ENCODE measurements around the gene AHCY.
"Not testable (repeated sequence)": the region's sequence is repeated elsewhere in the genome, so short reads cannot be mapped to it uniquely, and the experiment has no call there.

GRCh38 chr20:34242015-34242414, 61.1 kb downstream of the AHCY start:
- TF ChIP-seq, protein P1, sequence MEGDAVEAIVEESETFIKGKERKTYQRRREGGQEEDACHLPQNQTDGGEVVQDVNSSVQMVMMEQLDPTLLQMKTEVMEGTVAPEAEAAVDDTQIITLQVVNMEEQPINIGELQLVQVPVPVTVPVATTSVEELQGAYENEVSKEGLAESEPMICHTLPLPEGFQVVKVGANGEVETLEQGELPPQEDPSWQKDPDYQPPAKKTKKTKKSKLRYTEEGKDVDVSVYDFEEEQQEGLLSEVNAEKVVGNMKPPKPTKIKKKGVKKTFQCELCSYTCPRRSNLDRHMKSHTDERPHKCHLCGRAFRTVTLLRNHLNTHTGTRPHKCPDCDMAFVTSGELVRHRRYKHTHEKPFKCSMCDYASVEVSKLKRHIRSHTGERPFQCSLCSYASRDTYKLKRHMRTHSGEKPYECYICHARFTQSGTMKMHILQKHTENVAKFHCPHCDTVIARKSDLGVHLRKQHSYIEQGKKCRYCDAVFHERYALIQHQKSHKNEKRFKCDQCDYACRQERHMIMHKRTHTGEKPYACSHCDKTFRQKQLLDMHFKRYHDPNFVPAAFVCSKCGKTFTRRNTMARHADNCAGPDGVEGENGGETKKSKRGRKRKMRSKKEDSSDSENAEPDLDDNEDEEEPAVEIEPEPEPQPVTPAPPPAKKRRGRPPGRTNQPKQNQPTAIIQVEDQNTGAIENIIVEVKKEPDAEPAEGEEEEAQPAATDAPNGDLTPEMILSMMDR (conservative IDR thresholded peaks at IDR 0.05; ENCODE audit: low read depth, low read length), result not testable (repeated sequence)
- not testable (repeated sequence) for TF ChIP-seq EZH2 (IDR thresholded peaks at IDR 0.05; ENCODE audit: low read length, unreplicated experiment)

Data from PC-3 (cell line).